HepG2 (cell line): ENCODE data around the gene ZFYVE26. TPM values are rescaled to one million over a fixed set of nuclear protein-coding genes. Genes with fewer than 3 reads are reported as not detected.

Experiments used
- ATAC-seq: fragments of 200-7000 bp; cut with Tn5 transposase; 3 replicates; pipeline ENCODE4 v1.9.1; 2020; ENCODE audit warnings: mild to moderate bottlenecking, moderate library complexity
- BruUV-seq: library from RNA; stranded (reverse); fragments of 400-500 nt; replicated peaks from 2 replicates; lab custom pipeline; 2021; lab: Mats Ljungman, UMichigan
- CTCF ChIA-PET: fragments of 300-600 bp; formaldehyde crosslinking; extraction: SDS; loops from one replicate; lab custom pipeline; 2021; ENCODE audit warnings: low total read pairs, inconsistent platforms, low intra/inter-chr PET ratio; lab: Yijun Ruan, JAX
- POLR2A ChIA-PET: fragments of 350-600 bp; sonication (Branson Sonifier 250); formaldehyde crosslinking; loops from one replicate; lab custom pipeline; 2020; ENCODE audit warnings: antibody characterized with exemption, inconsistent platforms; lab: Yijun Ruan, JAX
- DNase-seq: peaks from one replicate; pipeline ENCODE4 v3.0.0-alpha.2; 2015; ENCODE audit warnings: low spot score
- FAIRE-seq: peaks from 3 replicates; lab custom pipeline; 2011; peaks lifted over from hg19 to GRCh38; lab: Jason Lieb, UNC
- H2AFZ ChIP-seq: one replicate; pipeline ENCODE4 v1.6.1; 2011; ENCODE audit warnings: low read length, inconsistent platforms
- H3K27ac ChIP-seq: fragments of 300-600 bp; 3 replicates; pipeline ENCODE4 v1.8.0; 2011; ENCODE audit warnings: mixed run types, mild to moderate bottlenecking, mixed read lengths, low read length, inconsistent platforms; ENCODE audit not compliant: insufficient read depth; ENCODE audit errors: extremely low read length
- H3K27me3 ChIP-seq, 2 experiments: fragments of 200-600 bp in 1 of 2; 2 replicates in 1 of 2; 3 replicates in 1 of 2; pipeline versions ENCODE4 v1.6.0 to v1.8.0; 2011; ENCODE audit warnings: low read length in 2 of 2, mild to moderate bottlenecking in 2 of 2, moderate library complexity in 2 of 2, inconsistent platforms in 1 of 2; ENCODE audit not compliant: insufficient read depth in 2 of 2, control insufficient read depth in 1 of 2
- H3K36me3 ChIP-seq, 2 experiments: fragments of 200-600 bp in 1 of 2; replicated peaks in 1 of 2; 2 replicates in 1 of 2; 3 replicates in 1 of 2; pipeline versions ENCODE4 v1.5.1 to v1.8.0; 2011; ENCODE audit warnings: low read length in 2 of 2, inconsistent platforms in 1 of 2; ENCODE audit not compliant: insufficient read depth in 2 of 2, control insufficient read depth in 1 of 2
- H3K4me1 ChIP-seq: 2 replicates; pipeline ENCODE4 v1.5.1; 2012; ENCODE audit warnings: low read length, inconsistent platforms; ENCODE audit not compliant: insufficient read depth
- H3K4me2 ChIP-seq: 2 replicates; pipeline ENCODE4 v1.6.0; 2011; ENCODE audit warnings: low read depth, low read length, inconsistent platforms
- H3K4me3 ChIP-seq, 3 experiments: fragments of 200-600 bp in 1 of 3; sonication (generic), shearing (Covaris generic) in 1 of 3; replicated peaks in 1 of 3; 2 replicates each; pipeline ENCODE4 v1.5.1; 2011 to 2016; ENCODE audit warnings: low read length in 3 of 3, inconsistent platforms in 2 of 3, low read depth in 2 of 3, mild to moderate bottlenecking in 2 of 3, control low read depth in 1 of 3, mixed read lengths in 1 of 3; ENCODE audit not compliant: insufficient read depth in 1 of 3
- H3K79me2 ChIP-seq: one replicate; pipeline ENCODE4 v1.6.1; 2011; ENCODE audit warnings: low read length, inconsistent platforms; ENCODE audit not compliant: insufficient read depth
- H3K9ac ChIP-seq: 2 replicates; pipeline ENCODE4 v1.6.0; 2011; ENCODE audit warnings: mild to moderate bottlenecking, low read depth, low read length, inconsistent platforms; ENCODE audit not compliant: insufficient read depth
- H3K9me3 ChIP-seq: 2 replicates; pipeline ENCODE4 v1.5.1; 2012; ENCODE audit warnings: mild to moderate bottlenecking, low read length
- H4K20me1 ChIP-seq: 2 replicates; pipeline ENCODE4 v1.6.0; 2011; ENCODE audit warnings: inconsistent platforms, mild to moderate bottlenecking, low read length, moderate library complexity; ENCODE audit not compliant: insufficient read depth
- ATM ChIP-seq: fragments of 450-650 bp; IDR thresholded peaks from 2 replicates; pipeline ENCODE4 v1.7.1; 2017; ENCODE audit warnings: mild to moderate bottlenecking, borderline replicate concordance
- FOXA3 ChIP-seq: IDR thresholded peaks from 2 replicates; pipeline ENCODE4 v1.6.1; 2016; ENCODE audit warnings: missing genetic modification reagents, missing compliant biosample characterization
- HNF4A ChIP-seq: sonication (generic); formaldehyde crosslinking; IDR thresholded peaks from 2 replicates; pipeline ENCODE4 v1.4.0; 2020; ENCODE audit warnings: missing genetic modification reagents
- KDM3A ChIP-seq: IDR thresholded peaks from 2 replicates; pipeline ENCODE4 v1.6.1; 2018; ENCODE audit warnings: low read depth, missing compliant biosample characterization
- MLLT10 ChIP-seq: sonication (generic); formaldehyde crosslinking; IDR thresholded peaks from 2 replicates; pipeline ENCODE4 v1.4.0; 2020; ENCODE audit warnings: missing genetic modification reagents
- NFATC3 ChIP-seq: sonication (generic); formaldehyde crosslinking; IDR thresholded peaks from 2 replicates; pipeline ENCODE4 v1.5.1; 2020; ENCODE audit warnings: mild to moderate bottlenecking, missing genetic modification reagents
- SAP130 ChIP-seq: IDR thresholded peaks from 2 replicates; pipeline ENCODE4 v1.6.1; 2016; ENCODE audit warnings: low read depth
- SCMH1 ChIP-seq: sonication (generic); formaldehyde crosslinking; IDR thresholded peaks from 2 replicates; pipeline ENCODE4 v1.9.0; 2021; ENCODE audit warnings: missing genetic modification reagents, mild to moderate bottlenecking, borderline replicate concordance
- SMARCC2 ChIP-seq: fragments of 450-650 bp; IDR thresholded peaks from 2 replicates; pipeline ENCODE4 v1.6.1; 2017; ENCODE audit warnings: antibody characterized with exemption, mild to moderate bottlenecking
- SNAPC2 ChIP-seq: sonication (generic); formaldehyde crosslinking; IDR thresholded peaks from 2 replicates; pipeline ENCODE4 v1.8.1; 2022; ENCODE audit warnings: mild to moderate bottlenecking, missing genetic modification reagents
- SOX5 ChIP-seq: IDR thresholded peaks from 2 replicates; pipeline ENCODE4 v1.6.1; 2016; ENCODE audit warnings: borderline replicate concordance
- ZBTB20 ChIP-seq: sonication (generic); formaldehyde crosslinking; IDR thresholded peaks from 2 replicates; pipeline ENCODE4 v1.8.1; 2023; ENCODE audit warnings: missing genetic modification reagents, low read depth, mild to moderate bottlenecking, borderline replicate concordance
- ZBTB8A ChIP-seq: sonication (generic); formaldehyde crosslinking; IDR thresholded peaks from 2 replicates; pipeline ENCODE4 v1.4.0; 2020; ENCODE audit warnings: mild to moderate bottlenecking, low read depth, missing genetic modification reagents, borderline replicate concordance
- ZNF235 ChIP-seq: sonication (generic); formaldehyde crosslinking; IDR thresholded peaks from 2 replicates; pipeline ENCODE4 v1.8.1; 2023; ENCODE audit warnings: mild to moderate bottlenecking, missing genetic modification reagents, borderline replicate concordance
- ZNF326 ChIP-seq: sonication (generic); formaldehyde crosslinking; IDR thresholded peaks from 2 replicates; pipeline ENCODE4 v1.4.0; 2020; ENCODE audit warnings: missing genetic modification reagents, borderline replicate concordance
- ZNF652 ChIP-seq: IDR thresholded peaks from 2 replicates; pipeline ENCODE4 v1.6.1; 2016; ENCODE audit warnings: low read depth, borderline replicate concordance
- WGBS: methylation state at CpG from one replicate; pipeline ENCODE4 v1.1.6; 2017; ENCODE audit warnings: low lambda C conversion rate; 5-methylcytosine and 5-hydroxymethylcytosine counted together
- in situ Hi-C: cut with HindIII; loops from 2 replicates; pipeline ENCODE4 v1.10.0; 2017; ENCODE audit warnings: low pct_unique_long_range_greater_than_20kb; ENCODE audit not compliant: extremely low pct_ligation_motif_present
- intact Hi-C: fragments of 100-400 bp; cut with micrococcal nuclease; formaldehyde crosslinking; loops from one replicate; pipeline ENCODE4 v1.10.0; 2022; ENCODE audit not compliant: unreplicated experiment
- polyA plus RNA-seq, 8 experiments: library from polyadenylated mRNA; depleted of rRNA in 3 of 8; stranded (reverse) in 7 of 8; unstranded in 1 of 8; fragments of >200 nt; fragmentation: Illumina TruSeq in 4 of 8; extraction: Trizol in 4 of 8; gene quantifications; 2 replicates each; pipeline versions ENCODE4 v1.2.1 to v1.2.3, GENCODE V29; 2011 to 2016; ENCODE audit warnings: low read depth in 4 of 8, missing spikeins in 1 of 8, mixed read lengths in 1 of 8; ENCODE audit not compliant: insufficient read depth in 1 of 8
- total RNA-seq, 5 experiments: library from RNA; depleted of rRNA; stranded (reverse); fragments of >200 nt; fragmentation: Illumina TruSeq; extraction: Trizol; gene quantifications; 2 replicates each; pipeline ENCODE4 v1.2.3, GENCODE V29; 2016; ENCODE audit warnings: low read depth in 1 of 5
- TF ChIP-seq, protein P1 (sequence below): sonication (generic); formaldehyde crosslinking; IDR thresholded peaks from 2 replicates; pipeline ENCODE4 v1.4.0; 2020; ENCODE audit warnings: low read depth, mild to moderate bottlenecking, missing genetic modification reagents
- TF ChIP-seq, protein P2 (sequence below): sonication (generic); formaldehyde crosslinking; IDR thresholded peaks from 2 replicates; pipeline ENCODE4 v1.8.0; 2022; ENCODE audit warnings: missing genetic modification reagents, mild to moderate bottlenecking, moderate library complexity, borderline replicate concordance
- TF ChIP-seq, protein P3 (sequence below): sonication (generic); formaldehyde crosslinking; conservative IDR thresholded peaks from 2 replicates; pipeline ENCODE4 v1.4.0; 2020; ENCODE audit warnings: missing genetic modification reagents

The ZFYVE26 gene
- total and polyA plus RNA-seq, 2 of the 13 experiments (the other 11 are each of a cell fraction or from before 2014, with no cell fraction given) = 13.6 to 16.4 TPM

DNA sequence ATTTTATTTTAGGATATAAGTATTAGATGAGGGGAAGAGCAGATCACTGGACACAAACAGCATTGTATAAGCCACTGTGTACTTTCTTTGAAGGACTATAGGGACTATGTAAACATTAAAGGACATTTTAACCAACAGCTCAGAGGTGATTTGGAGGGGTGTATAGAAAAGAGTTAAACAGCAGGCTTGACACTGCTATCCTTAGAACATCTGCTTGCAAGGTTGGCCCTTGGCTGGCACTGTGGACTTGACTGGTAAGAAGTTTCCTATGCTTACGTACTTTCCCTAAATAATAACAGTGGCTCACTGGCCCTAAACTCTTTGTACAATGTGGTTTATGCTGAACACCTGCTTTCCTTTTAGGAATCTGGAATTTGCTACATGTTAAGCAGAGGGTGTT lies 28.7 kb downstream of the ZFYVE26 start:
- 88% methylated on average over 1 of the region's 1 CpG for WGBS
- Histone ChIP-seq H3K79me2 (no peaks in the 10 kb centered on the region), H3K9ac (no peak overlapping the region), H3K36me3 (peaks cover 22 to 57% of the 10 kb centered on the region in 2 experiments), H4K20me1 (no peaks in the 10 kb centered on the region), H2AFZ (no peak overlapping the region), H3K4me2 (no peak overlapping the region), H3K4me3 (no peak overlapping the region), H3K27ac (no peak overlapping the region), H3K4me1 (peaks cover 26% of the 10 kb centered on the region), H3K27me3 (no peaks in the 10 kb centered on the region), H3K9me3 (no peaks in the 10 kb centered on the region)
- intact Hi-C loops (no loop called here), in situ Hi-C loops (no loop called here)
- CTCF ChIA-PET = no interaction called here
- POLR2A ChIA-PET = no interaction called here
- DNase-seq = no peak
- ATAC-seq = peak; percentile 58
- no peak for TF ChIP-seq SAP130
- no peak for TF ChIP-seq SCMH1
- no peak for TF ChIP-seq SMARCC2
- TF ChIP-seq, protein P1, sequence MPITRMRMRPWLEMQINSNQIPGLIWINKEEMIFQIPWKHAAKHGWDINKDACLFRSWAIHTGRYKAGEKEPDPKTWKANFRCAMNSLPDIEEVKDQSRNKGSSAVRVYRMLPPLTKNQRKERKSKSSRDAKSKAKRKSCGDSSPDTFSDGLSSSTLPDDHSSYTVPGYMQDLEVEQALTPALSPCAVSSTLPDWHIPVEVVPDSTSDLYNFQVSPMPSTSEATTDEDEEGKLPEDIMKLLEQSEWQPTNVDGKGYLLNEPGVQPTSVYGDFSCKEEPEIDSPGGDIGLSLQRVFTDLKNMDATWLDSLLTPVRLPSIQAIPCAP (CRISPR knock-in tag) = no peak
- TF ChIP-seq, protein P2, sequence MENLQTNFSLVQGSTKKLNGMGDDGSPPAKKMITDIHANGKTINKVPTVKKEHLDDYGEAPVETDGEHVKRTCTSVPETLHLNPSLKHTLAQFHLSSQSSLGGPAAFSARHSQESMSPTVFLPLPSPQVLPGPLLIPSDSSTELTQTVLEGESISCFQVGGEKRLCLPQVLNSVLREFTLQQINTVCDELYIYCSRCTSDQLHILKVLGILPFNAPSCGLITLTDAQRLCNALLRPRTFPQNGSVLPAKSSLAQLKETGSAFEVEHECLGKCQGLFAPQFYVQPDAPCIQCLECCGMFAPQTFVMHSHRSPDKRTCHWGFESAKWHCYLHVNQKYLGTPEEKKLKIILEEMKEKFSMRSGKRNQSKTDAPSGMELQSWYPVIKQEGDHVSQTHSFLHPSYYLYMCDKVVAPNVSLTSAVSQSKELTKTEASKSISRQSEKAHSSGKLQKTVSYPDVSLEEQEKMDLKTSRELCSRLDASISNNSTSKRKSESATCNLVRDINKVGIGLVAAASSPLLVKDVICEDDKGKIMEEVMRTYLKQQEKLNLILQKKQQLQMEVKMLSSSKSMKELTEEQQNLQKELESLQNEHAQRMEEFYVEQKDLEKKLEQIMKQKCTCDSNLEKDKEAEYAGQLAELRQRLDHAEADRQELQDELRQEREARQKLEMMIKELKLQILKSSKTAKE = no peak
- no peak for TF ChIP-seq MLLT10 (CRISPR knock-in tag)
- peak; percentile 32; the same call in 1 of the 2 replicates for TF ChIP-seq ZBTB20 (CRISPR knock-in tag)
- TF ChIP-seq, protein P3, sequence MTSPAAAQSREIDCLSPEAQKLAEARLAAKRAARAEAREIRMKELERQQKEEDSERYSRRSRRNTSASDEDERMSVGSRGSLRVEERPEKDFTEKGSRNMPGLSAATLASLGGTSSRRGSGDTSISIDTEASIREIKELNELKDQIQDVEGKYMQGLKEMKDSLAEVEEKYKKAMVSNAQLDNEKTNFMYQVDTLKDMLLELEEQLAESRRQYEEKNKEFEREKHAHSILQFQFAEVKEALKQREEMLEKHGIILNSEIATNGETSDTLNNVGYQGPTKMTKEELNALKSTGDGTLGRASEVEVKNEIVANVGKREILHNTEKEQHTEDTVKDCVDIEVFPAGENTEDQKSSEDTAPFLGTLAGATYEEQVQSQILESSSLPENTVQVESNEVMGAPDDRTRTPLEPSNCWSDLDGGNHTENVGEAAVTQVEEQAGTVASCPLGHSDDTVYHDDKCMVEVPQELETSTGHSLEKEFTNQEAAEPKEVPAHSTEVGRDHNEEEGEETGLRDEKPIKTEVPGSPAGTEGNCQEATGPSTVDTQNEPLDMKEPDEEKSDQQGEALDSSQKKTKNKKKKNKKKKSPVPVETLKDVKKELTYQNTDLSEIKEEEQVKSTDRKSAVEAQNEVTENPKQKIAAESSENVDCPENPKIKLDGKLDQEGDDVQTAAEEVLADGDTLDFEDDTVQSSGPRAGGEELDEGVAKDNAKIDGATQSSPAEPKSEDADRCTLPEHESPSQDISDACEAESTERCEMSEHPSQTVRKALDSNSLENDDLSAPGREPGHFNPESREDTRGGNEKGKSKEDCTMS = no peak
- no peak for TF ChIP-seq ZNF326 (CRISPR knock-in tag)
- TF ChIP-seq NFATC3 (CRISPR knock-in tag) = no peak
- peak; percentile 77; the same call in 1 of the 2 replicates for TF ChIP-seq ZNF652 (CRISPR knock-in tag)
- TF ChIP-seq ZNF235 (CRISPR knock-in tag) = no peak
- TF ChIP-seq ATM = no peak
- TF ChIP-seq HNF4A (CRISPR knock-in tag) = no peak
- TF ChIP-seq KDM3A (CRISPR knock-in tag) = no peak
- no peak for TF ChIP-seq ZBTB8A (CRISPR knock-in tag)
- TF ChIP-seq FOXA3 (CRISPR knock-in tag) = 0 out of 2 replicates have a peak, but pooled peaks have one; percentile 33
- no peak for TF ChIP-seq SNAPC2 (CRISPR knock-in tag)
- 0 out of 2 replicates have a peak, but pooled peaks have one; percentile 10 for TF ChIP-seq SOX5 (CRISPR knock-in tag)
- no TSS peak for BruUV-seq
- no peak for FAIRE-seq
